ENCODE results near the gene STRA6.

The STRA6 gene, protein sequence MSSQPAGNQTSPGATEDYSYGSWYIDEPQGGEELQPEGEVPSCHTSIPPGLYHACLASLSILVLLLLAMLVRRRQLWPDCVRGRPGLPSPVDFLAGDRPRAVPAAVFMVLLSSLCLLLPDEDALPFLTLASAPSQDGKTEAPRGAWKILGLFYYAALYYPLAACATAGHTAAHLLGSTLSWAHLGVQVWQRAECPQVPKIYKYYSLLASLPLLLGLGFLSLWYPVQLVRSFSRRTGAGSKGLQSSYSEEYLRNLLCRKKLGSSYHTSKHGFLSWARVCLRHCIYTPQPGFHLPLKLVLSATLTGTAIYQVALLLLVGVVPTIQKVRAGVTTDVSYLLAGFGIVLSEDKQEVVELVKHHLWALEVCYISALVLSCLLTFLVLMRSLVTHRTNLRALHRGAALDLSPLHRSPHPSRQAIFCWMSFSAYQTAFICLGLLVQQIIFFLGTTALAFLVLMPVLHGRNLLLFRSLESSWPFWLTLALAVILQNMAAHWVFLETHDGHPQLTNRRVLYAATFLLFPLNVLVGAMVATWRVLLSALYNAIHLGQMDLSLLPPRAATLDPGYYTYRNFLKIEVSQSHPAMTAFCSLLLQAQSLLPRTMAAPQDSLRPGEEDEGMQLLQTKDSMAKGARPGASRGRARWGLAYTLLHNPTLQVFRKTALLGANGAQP

DNA sequence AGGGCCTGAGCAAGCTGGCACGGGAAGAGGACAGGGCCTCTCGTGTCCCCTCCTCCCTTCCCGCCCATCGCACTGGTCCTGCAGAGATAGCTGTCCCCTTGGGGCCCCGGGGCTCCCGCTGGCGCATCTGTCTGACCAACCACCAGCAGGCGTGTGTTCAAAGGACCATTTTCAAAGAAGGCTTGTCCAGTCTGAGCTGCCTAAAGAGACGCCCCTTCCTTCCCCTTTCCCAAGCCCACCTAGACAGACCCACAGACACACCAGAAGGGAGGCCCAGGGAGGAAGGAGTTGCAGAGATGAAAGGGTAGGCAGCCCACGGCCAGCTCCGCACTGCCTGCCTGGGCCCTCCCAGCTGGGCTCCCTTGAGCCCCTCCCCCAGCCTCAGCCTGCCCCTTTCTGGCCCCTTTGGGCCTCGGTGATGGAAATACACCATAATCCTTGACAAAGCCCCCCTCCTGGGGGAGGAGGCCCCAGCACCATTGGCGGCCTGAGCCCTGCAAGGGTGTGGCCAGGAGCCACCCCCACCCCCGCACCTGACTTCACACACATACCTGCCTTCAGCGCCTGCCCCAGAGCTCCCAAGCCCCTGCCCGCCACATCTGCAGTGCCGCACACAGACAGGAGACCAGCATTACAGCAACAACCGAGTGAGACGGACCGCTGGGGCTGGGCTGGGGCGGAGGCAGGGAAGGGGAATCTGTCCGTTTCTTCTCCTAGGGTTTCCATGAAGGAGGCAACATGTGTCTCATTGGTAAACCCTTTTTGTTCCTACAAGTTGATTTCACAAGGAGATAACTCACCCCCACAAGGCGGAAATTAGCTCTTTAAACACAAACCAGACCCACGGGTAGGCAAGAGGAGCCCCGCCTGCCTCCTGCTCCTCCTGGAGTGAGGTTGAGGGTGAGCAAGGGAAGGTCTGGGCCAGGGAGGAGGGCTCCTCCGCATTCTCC is at the start of gene STRA6:
STRA6 (minus strand) TSS at position 336 of the 950 bp plus-strand sequence. CDS start 520 bp downstream, outside the sequence.
- no peak for DNase-seq

DNA sequence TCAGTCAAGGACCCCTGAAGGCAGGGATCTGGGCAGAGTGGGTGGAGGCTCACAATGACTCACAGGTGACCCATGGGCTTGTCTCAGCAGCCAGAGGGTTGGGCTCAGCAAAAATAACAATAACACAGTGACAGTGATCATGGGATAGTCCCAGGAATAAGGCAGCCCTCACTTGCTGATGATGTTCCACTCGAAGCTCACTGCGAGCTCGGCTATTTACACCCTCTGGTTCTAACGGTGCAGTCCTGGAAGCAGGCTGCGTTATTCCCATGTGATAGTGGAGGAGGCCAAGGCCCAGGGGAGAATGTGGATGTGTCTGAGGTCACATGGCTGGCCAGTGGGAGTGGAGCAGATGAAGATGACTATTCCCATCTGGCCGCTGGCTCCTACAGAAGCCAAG is 49.7 kb upstream of the STRA6 start:
- DNase-seq, result no peak

DNA sequence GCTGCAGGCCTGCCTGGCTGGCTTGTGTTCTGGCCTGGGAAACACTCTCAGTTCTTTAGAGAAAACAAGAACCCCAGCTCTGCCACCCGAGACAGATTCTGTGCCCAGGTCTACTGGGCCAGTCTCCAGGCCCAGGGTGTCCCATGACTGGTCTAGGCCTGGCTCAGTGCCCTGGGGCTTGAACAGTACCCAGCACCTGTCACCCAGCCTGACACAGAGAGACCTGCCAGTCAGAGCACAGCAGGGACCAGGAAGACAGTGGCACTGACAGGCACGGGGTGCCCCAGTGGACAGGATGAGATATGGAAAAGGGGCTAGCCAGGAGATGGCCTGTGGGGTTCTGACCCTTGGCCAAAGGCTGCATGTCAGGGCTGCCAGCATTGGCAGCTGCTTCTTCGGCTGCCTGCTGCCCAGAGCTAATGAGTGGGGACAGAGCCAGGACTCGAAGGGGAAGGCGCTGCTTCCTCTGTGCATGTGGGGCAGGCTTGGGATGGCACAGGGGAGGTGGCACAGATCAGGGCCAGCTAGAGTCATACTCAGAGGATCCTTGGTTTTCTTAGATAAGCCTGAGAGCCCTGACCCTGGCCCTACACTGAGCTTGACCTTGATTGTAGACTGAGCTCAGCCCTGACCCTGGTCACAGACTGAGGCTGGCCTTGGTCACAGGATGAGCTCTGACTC is 48.7 kb upstream of the STRA6 start:
- DNase-seq, result no peak

DNA sequence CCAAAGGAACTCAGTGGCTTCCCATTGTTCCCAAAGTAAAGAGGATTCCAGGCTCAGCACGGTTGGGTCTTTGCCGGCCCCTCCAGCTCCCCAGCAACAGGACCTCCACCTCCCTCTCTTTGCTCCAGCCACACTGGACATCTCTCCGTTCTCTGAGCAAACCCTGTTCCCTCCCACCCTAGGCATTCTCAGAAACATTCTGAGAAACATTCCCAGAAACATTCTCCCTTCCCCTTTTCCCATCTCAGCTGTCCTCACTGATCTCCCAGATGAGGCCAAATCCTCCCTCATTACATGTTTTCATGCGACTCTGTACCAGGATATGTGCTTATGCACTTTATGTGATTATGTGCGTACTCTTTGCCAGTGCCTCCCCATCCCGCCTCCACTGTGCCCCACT is 47.7 kb upstream of the STRA6 start:
- DNase-seq, result no peak

DNA sequence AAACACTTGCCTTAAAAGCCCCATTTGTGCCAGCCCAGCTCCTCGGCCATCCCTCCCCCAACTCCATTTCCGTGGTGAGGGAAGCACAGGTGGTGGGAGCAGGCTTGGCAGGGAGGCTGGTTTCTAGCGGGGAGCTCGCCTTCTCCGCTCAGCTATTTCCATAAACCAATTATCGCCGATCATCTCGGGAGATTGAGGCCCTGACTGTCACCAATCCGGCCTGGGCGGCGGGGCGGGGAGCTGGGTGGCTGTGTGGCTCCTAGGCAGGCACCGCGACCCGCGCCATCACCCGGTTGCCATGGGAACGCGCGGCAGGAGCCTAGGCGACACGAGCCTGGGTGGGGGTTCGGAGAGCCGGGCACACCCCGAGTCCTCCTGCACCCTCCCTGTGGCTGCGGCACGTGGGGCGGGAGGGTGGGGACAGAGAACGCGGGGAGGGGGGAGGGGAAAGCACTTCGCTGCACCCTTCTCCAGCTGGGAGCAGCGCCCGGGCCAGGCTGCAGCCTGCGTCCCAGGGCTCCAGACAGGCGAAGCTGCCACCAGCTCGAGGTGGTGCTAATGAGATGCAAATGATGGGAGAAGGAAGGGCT is 42.9 kb upstream of the STRA6 start:
- no peak for DNase-seq

DNA sequence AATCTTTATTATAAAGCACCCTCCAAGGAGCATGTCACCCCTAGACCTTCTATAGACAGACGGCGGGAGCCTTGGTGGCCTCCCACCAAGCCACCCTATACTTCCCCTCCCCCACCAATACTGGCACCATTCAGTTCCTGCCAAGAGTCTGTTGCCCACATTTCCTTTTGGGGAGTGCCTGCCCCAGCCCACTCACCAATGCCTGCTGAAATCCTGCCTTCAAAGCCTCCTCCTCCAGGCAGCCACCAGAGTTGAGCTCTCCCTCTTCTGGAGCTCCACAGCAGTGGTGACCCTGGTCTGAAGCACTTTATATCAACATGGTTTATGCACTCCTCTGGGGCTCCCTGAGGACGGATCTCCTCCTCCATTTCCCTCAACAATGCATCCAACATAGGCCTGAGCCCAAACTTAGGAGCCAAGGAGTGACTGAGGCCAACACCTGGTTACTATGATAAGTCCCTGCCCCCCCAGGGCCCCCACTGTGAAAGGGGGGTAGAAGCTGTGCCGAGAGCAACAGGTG is 42.3 kb upstream of the STRA6 start:
- no peak for DNase-seq

DNA sequence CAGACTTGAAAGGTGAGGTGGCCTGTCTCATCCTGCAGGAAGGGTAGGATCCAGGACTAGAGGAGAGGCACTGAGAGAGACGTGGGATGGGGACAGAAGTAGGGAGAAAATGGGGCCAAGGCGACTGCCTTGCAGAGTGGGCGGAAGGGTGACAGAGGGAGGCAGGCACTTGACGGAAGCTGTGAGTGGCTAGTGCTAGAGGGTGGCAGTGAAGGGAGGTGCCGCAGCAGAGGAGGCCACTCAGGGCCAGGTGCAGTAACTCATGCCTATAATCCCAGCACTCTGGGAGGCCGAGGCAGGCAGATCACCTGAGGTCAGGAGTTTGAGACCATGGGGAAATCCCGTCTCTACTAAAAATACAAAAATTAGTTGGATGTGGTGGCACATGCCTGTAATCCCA is 40.8 kb upstream of the STRA6 start:
- no peak for DNase-seq

DNA sequence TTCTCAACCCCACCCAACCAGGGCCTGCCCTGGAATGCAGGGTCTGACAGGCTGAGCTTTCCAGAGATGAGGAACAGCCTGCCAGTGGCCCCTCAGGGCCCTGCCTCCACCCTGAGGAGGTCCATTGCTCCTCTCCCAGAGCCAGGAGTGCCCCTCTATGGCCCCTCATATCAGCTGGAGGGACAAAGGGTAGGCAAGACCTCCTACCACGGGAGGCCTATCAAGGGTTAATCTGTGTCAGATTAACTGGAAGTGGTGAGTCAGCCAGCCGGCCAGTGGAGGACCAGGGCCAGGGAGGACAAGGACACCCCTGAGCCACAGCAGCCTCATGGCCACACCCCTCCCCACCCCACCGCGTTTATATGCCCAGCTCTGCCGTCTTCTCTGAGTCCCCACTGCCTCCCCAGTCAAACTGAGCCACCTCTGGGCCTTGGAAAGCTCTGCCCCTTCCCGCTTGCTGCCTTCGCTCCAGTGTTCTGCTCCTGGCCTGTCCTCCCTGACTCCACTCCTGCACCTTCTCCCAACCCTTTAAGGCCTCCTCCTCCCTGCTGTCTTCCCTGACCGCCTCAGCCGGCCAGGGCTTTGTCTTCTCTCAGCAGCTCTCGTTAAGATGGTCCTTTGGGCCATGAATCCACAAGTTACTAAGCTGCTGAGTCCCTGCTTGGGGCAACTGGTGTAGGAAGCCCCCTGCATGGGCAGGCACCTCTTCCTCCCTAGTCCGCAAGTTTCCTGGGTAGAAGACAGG is 40.0 kb upstream of the STRA6 start:
- DNase-seq, result no peak

DNA sequence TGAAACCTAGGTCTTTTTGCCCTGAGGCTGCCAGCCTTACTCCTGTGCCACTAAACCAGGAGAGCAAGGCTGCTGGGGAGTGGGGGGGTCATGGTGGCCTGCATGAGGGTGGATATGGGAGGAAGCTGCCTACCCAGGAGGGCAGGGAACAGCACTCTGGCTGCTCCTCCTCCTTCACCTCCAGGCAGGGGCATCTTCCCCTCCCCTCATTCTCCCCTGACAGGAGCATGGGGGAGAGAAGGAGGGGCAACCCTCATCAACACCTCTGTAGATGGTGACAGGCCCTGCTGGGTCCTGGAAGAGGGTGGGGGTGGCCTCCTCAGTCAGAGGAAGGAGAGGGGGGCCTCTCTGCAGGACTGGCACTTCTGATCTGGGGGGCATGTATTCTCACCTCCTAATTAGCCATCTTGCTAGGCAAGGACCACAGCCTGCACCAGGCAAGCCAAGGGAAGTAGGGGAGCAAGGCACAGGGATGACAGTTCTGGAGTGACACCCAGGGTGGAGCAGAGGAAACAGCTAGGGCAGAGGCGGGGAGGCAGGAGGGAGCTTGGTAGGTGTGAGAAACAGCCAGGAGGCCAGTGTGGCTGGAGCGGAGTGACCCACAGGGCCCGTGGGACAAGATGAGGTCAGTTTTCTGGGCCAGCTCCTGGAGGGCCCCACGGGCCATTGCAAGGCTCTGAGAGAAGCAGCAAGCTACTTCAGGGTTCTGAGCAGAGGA is 38.5 kb upstream of the STRA6 start:
- no peak for DNase-seq

DNA sequence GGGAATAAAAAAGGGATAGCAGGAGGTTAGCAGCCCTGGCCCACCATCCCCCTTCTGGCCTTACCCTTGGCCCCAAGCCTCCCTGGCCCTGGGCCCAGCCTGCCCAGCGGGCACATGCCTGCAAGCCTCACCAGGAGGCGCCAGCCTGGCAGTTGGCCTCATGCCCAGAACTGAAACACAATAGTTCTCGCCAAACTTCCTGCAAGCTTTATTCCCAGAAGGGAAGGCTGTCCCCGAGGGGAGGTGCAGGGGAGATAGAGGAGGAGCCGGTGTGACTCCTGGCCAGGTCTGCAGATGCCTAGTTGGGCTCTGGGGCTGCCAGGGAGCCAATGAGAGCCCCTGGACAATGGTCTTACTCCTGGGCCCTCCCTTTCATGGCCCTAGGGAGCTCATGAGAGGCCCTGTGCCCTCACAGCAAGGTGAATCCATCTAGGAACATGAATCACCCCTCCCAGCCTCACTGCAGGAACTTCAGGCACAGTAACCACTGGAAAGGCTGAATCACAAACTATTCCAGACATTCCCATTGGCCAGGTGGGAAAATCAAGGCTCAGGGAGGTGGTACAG is 37.5 kb upstream of the STRA6 start:
- DNase-seq, result no peak

DNA sequence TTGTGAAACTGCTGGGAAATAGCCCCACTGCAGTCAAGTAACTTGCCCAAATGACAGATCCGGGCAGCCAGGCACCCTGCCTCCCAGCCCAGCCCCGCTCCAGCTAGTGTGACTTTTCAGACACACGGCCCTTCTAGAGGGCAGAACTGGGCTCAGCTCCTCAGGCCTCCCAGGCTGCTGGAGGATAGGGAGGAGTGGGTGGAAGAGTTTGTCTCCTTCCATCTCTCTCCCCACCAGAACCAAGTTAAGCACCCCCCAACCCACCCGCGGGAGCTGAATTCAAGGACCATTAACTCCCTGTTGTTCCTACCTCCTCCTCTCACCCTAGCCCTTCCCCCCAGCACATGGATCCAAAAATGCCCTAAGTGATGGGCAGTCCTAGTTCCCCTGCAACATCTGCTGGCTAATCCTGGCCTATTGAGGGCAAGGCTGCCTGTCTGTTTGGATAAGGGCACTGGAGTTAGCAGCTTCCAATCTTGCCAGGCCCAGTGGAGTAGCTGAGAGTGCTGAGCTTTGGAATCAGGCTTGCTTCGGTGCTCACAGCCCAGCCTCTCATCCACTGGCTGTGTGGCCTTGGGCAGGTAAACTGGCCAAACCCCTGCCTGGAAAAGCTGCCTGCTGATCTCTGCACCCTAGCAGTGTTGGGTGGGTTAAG is 36.6 kb upstream of the STRA6 start:
- no peak for DNase-seq

DNA sequence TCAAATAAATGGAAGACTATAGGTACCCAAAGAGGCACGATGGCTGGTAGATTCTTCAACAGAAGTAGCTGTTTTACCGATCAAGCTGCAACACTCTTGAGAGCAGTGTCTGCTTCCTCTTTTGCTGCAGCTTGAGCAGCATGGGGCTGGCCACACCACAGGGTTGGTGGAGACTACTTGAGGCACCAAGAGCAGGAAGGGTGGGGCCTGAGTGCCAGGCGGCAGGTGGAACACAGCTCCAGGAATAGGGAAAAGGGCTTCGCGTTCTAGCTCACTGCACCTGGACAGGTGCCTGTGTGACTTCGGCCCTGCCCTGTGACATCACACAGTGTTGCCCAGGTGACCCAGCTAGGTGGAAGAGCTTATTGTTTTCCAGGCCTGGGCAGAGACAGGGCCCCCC is 33.4 kb upstream of the STRA6 start, which contains the start of gene CCDC33:
CCDC33 (plus strand) TSS at position 365 of the 400 bp plus-strand sequence. CDS start 394 bp downstream, outside the sequence.
- no peak for DNase-seq

DNA sequence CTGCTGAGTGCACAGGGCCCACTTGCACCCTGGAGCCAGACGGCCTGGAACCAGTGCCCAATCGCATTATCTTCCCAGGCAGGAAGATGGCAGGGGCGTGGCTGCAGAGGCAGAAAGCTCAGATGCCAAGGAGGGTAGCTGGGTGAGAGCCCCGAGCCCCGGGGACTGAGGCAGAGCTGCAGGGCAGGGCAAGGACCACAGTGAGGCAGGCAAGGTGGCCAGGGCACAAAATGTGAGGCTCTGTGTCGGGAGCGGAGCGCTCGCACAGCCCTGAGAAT is 31.9 kb upstream of the STRA6 start:
- DNase-seq, result no peak

DNA sequence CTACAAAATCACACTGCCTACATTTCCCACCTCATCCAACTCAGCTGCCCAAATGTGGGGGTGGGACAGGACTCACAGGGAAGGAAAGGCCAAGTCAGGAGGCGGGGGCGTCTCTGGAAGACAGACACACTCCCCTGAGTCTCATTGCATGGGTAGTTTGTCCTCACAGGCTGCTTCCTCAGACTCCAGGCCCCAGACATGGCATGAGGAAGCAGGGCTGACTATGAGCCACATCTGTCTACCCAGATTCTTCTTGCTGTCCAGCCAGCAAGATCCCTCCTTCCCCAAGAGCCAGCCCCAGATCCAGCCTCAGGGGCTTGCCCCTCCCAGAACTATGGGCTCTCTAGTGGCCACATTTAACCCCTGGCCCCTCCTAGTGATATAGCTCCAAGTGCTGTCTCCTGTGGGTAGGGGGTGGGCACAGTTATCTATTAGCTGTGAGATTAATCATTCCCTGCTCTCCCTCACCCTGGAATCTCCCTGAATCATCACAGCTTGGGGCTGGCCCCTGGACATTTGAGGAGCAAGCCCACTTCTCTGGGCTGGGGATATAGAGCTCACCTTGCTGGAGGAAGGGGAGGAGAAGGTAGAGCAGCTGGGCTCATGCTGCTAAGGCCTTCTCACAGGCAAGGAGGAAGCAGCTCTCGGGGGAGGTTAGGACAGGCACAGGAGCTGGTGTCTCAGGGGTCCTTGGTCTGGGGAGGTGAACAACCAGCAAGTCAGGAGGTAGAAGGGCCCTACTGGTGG is 31.4 kb upstream of the STRA6 start:
- no peak for DNase-seq

DNA sequence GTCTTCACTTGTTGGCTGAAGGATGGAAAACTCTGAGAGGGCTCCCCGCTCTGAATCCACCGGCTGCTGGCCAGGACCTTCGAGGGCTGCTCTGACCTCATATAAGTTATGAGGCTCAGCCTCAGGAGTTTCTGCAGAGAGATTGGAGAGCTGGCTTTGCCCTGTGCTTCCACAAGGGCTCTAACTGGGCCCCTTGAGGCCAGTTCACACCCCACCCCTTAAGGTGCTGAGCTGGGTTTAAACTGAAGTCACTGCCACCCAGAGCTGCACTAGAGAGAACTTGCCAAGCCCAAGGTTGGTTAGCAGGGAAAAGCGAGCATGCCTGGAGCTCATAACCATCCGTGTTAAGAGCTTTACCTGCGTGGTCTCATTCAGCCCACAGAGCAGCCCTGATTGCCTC is 30.8 kb upstream of the STRA6 start:
- no peak for DNase-seq

DNA sequence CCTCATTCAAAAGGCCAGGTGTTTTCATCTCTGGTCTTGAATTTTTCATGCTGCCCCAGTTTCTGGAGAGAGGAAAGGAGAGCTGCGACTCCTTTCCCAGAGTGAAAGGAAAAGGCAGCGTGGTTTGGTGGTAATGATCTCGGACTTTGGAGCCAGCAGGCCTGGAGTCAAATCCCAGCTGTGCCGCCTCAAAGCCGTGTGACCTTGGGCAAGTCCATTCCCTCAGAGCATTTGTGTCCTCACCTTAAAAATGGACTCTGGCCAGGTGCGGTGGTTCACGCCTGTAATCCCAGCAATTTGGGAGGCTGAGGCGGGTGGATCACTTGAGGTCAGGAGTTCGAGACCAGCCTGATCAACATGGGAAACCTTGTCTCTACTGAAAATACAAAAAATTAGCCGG is 28.9 kb upstream of the STRA6 start:
- no peak for DNase-seq

DNA sequence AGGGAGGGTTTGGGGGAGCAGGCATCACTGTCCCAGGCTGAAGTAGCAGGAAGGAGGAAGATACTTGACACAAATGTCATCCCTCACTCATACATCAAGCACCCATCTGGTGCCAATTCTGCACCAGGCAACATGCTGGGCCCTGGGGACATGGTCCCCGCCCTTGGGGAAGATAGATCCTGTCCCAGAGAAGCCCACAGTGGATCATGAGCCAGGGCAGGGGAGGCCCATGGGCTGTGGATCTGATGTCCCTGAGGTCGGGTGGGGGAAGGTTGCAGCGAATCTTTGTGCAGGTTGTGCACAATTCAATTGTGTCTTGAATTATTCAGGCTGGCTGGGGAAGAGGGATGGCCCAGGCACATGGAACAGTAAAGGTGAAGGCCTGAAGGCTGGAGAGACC is 27.1 kb upstream of the STRA6 start:
- DNase-seq, result no peak

DNA sequence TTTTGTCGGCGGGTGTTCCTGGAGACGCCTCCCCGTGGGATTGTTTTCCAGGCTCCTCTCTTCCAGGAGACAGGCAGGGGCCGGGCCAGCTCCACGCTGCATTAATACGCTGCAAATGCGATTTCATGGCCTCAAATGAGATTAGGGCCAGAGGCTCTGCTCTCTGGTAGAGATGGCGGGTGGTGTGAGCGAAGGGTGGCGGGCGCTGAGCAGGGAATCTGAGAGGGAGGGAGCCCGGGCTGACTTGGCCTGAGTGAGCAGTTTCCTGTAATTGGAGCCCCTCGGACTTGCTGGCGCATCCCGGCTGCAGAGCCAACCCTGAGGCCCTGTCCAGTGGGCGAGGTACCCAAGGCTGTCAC is 26.1 kb upstream of the STRA6 start:
- no peak for DNase-seq

All from CD4-positive, alpha-beta T cell treated with Interleukin-4 for 4 hours (primary cell).